ENCODE measurements around the gene EFNA4.
A peak's percentile ranks its signal among the peaks of the same experiment; 100 is the strongest.

EFNA4 gene

GRCh38 chr1:155084722-155085503 lies 21.4 kb downstream of the EFNA4 start (continued):
- TF ChIP-seq ZNF558 (tag by site-specific recombination; IDR thresholded peaks at IDR 0.05) (peak; percentile 49; the same call in 1 of the 2 replicates), ZNF660 (tag by site-specific recombination; IDR thresholded peaks at IDR 0.05) (peak; percentile 96), IKZF3 (tag by site-specific recombination; IDR thresholded peaks at IDR 0.05) (peak; percentile 98), ZNF658 (tag by site-specific recombination; IDR thresholded peaks at IDR 0.05) (no peak), WT1 (tag by site-specific recombination; IDR thresholded peaks at IDR 0.05) (no peak; the same call in 1 of the 2 replicates), ZNF629 (tag by site-specific recombination; IDR thresholded peaks at IDR 0.05) (peak; percentile 71), ZNF654 (tag by site-specific recombination; IDR thresholded peaks at IDR 0.05; ENCODE audit: low read depth) (peak; percentile 95), ZBTB26 (tag by site-specific recombination; optimal IDR thresholded peaks at IDR 0.05) (peak; percentile 68), ZSCAN23 (tag by site-specific recombination; IDR thresholded peaks at IDR 0.05) (0 out of 2 replicates have a peak, but pooled peaks have one; percentile 18), ZNF623 (tag by site-specific recombination; IDR thresholded peaks at IDR 0.05) (no peak; the same call in 1 of the 2 replicates), ZNF155 (tag by site-specific recombination; IDR thresholded peaks at IDR 0.05) (no peak), ZNF398 (tag by site-specific recombination; IDR thresholded peaks at IDR 0.05) (0 out of 2 replicates have a peak, but pooled peaks have one; percentile 11), TRIM28 (IDR thresholded peaks at IDR 0.05; ENCODE audit: borderline replicate concordance, low read length) (no peak), ZNF26 (tag by site-specific recombination; IDR thresholded peaks at IDR 0.05) (no peak), EGR2 (tag by site-specific recombination; IDR thresholded peaks at IDR 0.05; ENCODE audit: low read depth) (no peak; the same call in 1 of the 2 replicates), ZBTB20 (tag by site-specific recombination; IDR thresholded peaks at IDR 0.05) (peak; percentile 76), ZNF561 (tag by site-specific recombination; IDR thresholded peaks at IDR 0.05; ENCODE audit: borderline replicate concordance) (peak; percentile 52; the same call in 1 of the 2 replicates), PATZ1 (tag by site-specific recombination; IDR thresholded peaks at IDR 0.05) (peak; percentile 92), ZNF140 (tag by site-specific recombination; IDR thresholded peaks at IDR 0.05) (no peak), ZNF175 (tag by site-specific recombination; IDR thresholded peaks at IDR 0.05) (no peak), ZNF423 (tag by site-specific recombination; IDR thresholded peaks at IDR 0.05) (0 out of 2 replicates have a peak, but pooled peaks have one; percentile 22), ZBTB1 (tag by site-specific recombination; IDR thresholded peaks at IDR 0.05) (no peak; the same call in 1 of the 2 replicates), ZNF571 (tag by site-specific recombination; IDR thresholded peaks at IDR 0.05) (no peak), ZNF521 (tag by site-specific recombination; IDR thresholded peaks at IDR 0.05) (no peak), ZBTB48 (tag by site-specific recombination; IDR thresholded peaks at IDR 0.05) (peak; percentile 90), ZNF138 (tag by site-specific recombination; IDR thresholded peaks at IDR 0.05; ENCODE audit: borderline replicate concordance) (no peak), ZSCAN16 (tag by site-specific recombination; IDR thresholded peaks at IDR 0.05) (no peak), ZNF202 (tag by site-specific recombination; IDR thresholded peaks at IDR 0.05; ENCODE audit: borderline replicate concordance) (no peak), ZBTB44 (tag by site-specific recombination; IDR thresholded peaks at IDR 0.05) (0 out of 2 replicates have a peak, but pooled peaks have one; percentile 59), ZFP3 (tag by site-specific recombination; IDR thresholded peaks at IDR 0.05; ENCODE audit: low read depth) (no peak), ZNF211 (tag by site-specific recombination; IDR thresholded peaks at IDR 0.05; ENCODE audit: low read depth) (no peak)
